Kidney epithelial cell (primary cell): ENCODE measurements around the gene PELI2. TPM values are rescaled to one million over a fixed set of nuclear protein-coding genes. Genes with fewer than 3 reads are reported as not detected.
A peak's percentile ranks its signal among the peaks of the same experiment; 100 is the strongest.

ENCODE experiments used
- DNase-seq: peaks from one replicate; pipeline ENCODE4 v3.0.0-alpha.2; 2010; ENCODE audit warnings: low read depth
- H3K27me3 ChIP-seq: 2 replicates; pipeline ENCODE4 v1.6.0; 2011; ENCODE audit warnings: low read length; ENCODE audit not compliant: control insufficient read depth, insufficient read depth
- H3K36me3 ChIP-seq: 2 replicates; pipeline ENCODE4 v1.5.1; 2011; ENCODE audit warnings: low read length; ENCODE audit not compliant: control insufficient read depth, insufficient read depth
- H3K4me3 ChIP-seq: 2 replicates; pipeline ENCODE4 v1.5.1; 2011; ENCODE audit warnings: low read depth, mild to moderate bottlenecking, control low read depth, low read length
- CTCF ChIP-seq: IDR thresholded peaks from 2 replicates; pipeline ENCODE4 v1.5.1; 2011; ENCODE audit warnings: mild to moderate bottlenecking, moderate library complexity, low read length, control low read depth, inconsistent platforms; ENCODE audit not compliant: insufficient read depth, poor library complexity, severe bottlenecking
- total RNA-seq: library from RNA; depleted of rRNA; stranded (reverse); fragments of >200 nt; gene quantifications from 2 replicates; pipeline ENCODE4 v1.2.3, GENCODE V29; 2015

Gene PELI2
- total RNA-seq, 1 donor from 2014 or later: 4.8 TPM

GRCh38 chr14:56331592-56332216, 213.5 kb downstream of the PELI2 start:
- DNase-seq: no peak
- no peaks in the 10 kb centered on the region for H3K36me3 ChIP-seq
- TF ChIP-seq CTCF: no peak
- H3K27me3 ChIP-seq: no peaks in the 10 kb centered on the region
- no peak overlapping the region for H3K4me3 ChIP-seq

DNA sequence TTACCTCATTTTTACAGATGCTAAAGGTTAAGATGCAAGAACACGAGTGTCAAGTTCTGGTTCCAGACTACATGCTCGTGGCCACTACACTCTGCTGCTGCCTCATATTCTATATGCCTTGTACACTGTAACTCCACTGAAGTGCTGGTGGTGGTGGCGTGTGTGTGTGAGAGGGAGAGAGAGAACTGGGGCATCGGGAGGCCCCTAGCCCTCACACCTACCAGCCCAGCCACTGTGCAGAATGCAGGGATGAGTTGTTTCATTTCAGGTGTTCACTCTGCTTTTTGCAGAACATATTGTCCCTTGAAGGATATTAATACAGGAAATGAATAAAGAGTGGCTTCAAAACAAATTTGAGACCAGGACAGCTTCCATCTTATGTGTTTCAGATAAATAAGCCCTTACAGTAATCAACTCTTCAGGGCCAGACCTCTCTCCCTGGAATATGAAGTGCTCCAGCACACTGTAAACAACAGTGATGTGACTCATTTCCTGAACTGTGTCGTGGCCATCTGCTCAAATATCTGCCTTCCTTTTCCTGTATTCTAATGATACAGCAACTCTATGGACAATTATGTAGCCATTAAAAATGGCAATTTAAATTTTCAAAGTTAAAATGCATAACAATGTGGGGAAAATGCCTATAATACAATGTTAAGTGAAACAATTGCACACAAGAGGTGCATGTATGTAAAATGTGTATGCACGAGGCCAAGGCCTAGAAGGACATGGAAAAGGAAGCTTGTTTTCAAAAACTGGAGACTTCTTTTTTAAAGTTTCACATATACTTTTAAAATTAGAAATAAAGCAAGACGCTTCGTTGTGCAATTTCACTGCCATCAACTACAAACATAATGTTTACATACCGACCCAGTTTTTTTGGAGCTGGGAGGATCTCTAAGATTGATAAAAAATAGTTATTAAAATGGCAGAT, 215.4 kb downstream of the PELI2 start:
- DNase-seq: peak; percentile 35
- no peaks in the 10 kb centered on the region for H3K27me3 ChIP-seq
- TF ChIP-seq CTCF: no peak
- no peak overlapping the region for H3K4me3 ChIP-seq
- H3K36me3 ChIP-seq: no peaks in the 10 kb centered on the region

GRCh38 chr14:56334458-56334857, 216.2 kb downstream of the PELI2 start:
- DNase-seq: no peak
- Histone ChIP-seq H3K4me3 (no peak overlapping the region), H3K27me3 (no peaks in the 10 kb centered on the region)

DNA sequence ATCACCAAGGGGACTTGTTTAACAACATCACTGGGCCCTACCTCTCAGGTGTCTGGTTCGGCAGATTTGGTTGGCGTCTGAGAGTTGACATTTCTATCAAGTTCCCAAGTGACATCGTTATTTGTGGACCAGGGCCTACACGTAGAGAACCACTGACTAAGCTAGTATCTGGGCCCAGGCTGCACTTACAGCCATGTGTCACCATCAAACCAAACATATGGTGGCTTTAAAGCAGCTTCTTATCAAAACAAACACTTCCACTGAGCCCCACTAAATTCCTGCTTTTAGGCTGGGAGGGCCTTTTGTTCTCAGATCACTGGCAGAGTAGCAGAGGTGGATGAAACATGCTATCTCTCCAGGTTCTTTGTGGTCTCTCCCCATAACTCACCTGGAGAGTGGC, 220.5 kb downstream of the PELI2 start:
- no peak for TF ChIP-seq CTCF
- DNase-seq: no peak
- H3K27me3 ChIP-seq: no peaks in the 10 kb centered on the region
- no peak overlapping the region for H3K4me3 ChIP-seq
- H3K36me3 ChIP-seq: no peaks in the 10 kb centered on the region

More at GRCh38 chr14:56334458-56334857, 216.2 kb downstream of the PELI2 start:
- no peaks in the 10 kb centered on the region for H3K36me3 ChIP-seq
- TF ChIP-seq CTCF: no peak

DNA sequence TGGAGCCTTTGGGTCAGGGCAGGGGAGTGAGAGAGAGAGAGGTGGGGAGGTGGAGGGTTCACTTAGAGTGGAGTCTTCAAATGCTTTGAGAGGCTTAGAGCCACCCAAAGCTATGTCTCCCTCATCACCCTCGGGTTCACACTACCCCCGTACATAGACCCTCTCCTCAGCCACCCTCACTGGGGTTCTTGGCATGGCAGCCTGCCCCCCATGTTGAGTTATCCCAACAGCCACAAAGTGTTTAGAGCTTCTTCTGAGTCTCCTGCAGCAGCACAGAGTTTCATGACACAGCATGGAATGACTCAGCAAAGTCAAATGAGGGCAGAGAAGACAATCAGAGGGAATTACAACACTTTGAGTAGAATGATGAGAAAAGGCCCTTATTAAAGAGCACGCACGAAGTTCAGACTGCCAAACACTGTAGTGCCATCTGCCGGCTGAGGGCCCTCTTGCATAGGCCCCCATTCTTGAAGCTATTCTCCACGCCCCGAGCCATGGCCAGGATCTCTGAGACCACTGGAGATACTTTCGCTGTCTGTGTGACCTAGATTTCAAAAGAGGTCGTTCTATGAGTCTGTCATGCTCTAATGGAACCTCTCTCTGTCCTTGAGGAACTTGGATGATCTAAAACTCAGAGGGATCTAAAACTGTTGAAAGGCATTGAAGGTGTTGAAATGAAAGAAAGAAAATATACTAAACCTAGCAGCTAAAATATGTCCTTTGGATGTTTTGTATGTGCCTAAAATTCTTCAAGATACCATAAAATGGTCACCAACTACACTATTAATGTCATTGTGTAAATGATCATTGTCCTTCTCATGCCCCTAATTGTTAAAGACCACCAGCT, 221.9 kb downstream of the PELI2 start:
- H3K36me3 ChIP-seq: no peaks in the 10 kb centered on the region
- no peaks in the 10 kb centered on the region for H3K27me3 ChIP-seq
- peak; percentile 85 for TF ChIP-seq CTCF
- peak; percentile 72 for DNase-seq
- no peak overlapping the region for H3K4me3 ChIP-seq
